ENCODE results near the gene SLC9A3.

DNA sequence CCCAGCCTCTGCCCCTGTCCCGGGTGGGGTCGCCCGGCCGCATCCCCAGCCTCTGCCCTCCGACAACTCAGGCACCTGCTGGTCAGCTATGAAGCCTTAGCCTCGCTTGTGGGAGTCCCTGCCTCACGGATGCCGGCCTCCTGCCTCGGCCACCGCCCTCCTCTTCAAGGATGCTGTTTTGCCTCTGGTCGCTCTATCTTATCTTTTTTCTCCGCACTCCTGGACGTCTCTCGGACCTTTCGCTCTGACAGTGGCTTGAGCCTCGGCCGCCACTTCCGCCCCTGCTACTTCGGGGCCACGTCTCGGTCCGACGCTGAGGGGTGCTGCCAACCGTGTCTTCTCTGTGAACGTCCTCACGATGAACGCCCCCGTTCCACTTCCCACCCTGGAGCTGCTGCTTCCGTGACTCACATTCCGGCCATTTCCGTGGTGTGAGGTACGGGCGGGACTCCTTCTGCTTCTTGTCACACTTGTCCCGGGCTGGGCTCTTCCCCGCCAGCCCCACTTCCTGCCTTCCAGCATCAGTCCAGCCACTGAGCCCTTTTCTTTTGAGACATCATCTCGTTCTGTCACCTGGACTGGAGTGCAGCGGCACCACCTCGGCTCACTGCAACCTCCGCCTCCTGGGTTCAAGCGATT, 26.3 kb downstream of the SLC9A3 start:
- no peak for TF ChIP-seq EP300 (IDR thresholded peaks at IDR 0.05; ENCODE audit: borderline replicate concordance)
- no peak for TF ChIP-seq ZBTB7A (IDR thresholded peaks at IDR 0.05; ENCODE audit: low read depth)
- TF ChIP-seq YY1 (IDR thresholded peaks at IDR 0.05; ENCODE audit: low read depth): no peak
- TF ChIP-seq TAF1 (IDR thresholded peaks at IDR 0.05; ENCODE audit: low read depth): no peak
- TF ChIP-seq TCF12 (IDR thresholded peaks at IDR 0.05; ENCODE audit: low read depth): no peak
- TF ChIP-seq, protein P1, sequence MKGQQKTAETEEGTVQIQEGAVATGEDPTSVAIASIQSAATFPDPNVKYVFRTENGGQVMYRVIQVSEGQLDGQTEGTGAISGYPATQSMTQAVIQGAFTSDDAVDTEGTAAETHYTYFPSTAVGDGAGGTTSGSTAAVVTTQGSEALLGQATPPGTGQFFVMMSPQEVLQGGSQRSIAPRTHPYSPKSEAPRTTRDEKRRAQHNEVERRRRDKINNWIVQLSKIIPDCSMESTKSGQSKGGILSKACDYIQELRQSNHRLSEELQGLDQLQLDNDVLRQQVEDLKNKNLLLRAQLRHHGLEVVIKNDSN (IDR thresholded peaks at IDR 0.05): no peak
- TF ChIP-seq CREB1 (IDR thresholded peaks at IDR 0.05; ENCODE audit: low read depth): no peak
- TF ChIP-seq MAX (IDR thresholded peaks at IDR 0.05): no peak
- no peak for TF ChIP-seq CEBPB (IDR thresholded peaks at IDR 0.05)

All from Ishikawa (cell line).